NCI-H748 (cell line): ENCODE results near the gene MARCHF2.
"Not testable (repeated sequence)": the region's sequence is repeated elsewhere in the genome, so short reads cannot be mapped to it uniquely, and the experiment has no call there.

Source experiments
- DNase-seq: peaks from one replicate; lab custom pipeline; 2025; ENCODE audit not compliant: unreplicated experiment; lab: John Stamatoyannopoulos, UW

The MARCHF2 gene

DNA sequence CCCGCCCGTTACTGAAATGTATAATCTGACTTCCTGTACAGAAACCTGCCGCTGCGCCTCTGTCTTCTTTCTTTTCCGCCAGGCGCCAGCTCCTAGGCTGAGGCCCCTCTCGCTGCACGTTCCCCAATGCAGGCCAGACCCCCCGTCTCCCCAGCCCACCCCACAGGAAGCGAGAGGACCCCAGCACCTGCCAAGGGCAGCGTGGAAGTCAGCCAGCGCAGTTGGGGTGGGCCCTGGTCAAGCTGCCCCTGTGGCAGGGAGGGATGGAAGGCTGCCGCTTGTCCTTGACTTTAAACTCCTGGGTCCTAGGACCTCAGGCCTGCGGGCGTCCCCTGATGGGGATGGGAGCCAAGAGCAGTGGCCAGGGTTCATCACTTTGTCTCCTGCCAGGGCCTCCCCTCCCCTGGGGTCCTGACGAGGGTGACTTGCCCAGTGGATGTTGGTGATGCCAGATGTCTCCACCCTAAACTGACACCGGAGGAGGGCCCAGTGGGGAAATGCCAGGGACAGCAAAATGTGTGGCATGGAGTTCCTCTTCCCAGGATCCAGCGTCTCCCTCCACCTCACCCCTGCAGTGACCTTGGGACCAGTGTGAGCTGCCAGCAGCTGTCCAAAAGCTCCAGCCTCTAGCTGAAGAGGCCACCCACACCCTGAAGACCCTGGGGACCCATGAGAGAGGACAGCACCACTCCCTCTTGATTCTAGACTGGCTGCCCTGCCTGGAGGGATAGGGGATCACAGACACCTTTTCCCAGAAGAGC is 8.5 kb upstream of the MARCHF2 start:
- no peak for DNase-seq

DNA sequence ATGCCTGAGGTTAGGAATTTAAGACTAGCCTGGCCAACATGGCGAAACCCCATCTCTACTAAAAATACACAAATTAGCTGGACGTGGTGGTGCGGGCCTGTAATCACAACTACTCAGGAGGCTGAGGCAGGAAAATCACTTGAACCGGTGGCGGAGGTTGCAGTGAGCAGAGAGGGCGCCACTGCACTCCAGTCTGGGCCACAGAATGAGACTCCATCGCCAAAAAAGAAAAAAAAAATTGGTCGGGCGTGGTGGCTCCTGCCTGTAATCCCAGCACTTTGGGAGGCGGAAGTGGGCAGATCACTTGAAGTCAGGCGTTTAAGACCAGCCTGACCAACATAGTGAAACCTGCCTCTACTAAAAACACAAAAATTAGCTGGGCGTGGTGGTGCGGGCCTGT is 2.4 kb upstream of the MARCHF2 start:
- DNase-seq = not testable (repeated sequence)

DNA sequence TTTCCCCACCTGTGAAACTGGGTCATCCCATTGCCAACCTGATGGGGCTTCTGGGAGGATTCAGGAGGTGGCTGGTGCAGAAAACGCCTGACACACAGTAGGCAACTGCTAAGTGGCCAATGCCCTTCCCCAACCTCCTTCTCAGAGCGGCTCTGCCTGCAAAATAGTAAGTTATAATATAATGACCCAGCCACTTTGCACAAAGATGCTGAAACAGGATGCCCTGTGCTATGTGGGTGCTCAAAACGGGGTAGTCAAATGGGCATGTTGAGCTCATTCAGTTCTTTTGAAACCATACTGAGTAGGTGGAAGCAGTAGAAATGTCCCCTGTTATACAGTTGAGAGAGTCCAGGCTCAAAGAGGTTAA is 507 bp downstream of the MARCHF2 start:
- no peak for DNase-seq

DNA sequence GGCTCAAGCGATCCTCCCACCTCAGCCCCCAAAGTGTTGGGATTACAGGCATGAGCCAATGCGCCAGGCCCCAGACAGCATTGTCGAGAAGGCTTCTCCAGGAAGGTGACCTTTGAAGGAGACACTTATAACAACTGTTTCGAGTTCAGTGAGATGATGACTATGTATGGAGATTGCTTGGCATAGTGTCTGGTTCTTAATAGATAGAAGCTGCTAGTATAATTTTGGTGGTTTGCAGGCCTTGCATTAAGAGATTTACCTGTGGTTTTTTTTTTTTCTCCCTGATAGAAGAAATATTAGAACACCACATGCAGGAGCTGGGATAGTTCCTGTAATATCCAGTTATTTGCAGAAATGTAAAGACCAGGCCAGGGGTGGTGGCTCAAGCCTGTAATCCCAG is 3.7 kb downstream of the MARCHF2 start:
- no peak for DNase-seq

DNA sequence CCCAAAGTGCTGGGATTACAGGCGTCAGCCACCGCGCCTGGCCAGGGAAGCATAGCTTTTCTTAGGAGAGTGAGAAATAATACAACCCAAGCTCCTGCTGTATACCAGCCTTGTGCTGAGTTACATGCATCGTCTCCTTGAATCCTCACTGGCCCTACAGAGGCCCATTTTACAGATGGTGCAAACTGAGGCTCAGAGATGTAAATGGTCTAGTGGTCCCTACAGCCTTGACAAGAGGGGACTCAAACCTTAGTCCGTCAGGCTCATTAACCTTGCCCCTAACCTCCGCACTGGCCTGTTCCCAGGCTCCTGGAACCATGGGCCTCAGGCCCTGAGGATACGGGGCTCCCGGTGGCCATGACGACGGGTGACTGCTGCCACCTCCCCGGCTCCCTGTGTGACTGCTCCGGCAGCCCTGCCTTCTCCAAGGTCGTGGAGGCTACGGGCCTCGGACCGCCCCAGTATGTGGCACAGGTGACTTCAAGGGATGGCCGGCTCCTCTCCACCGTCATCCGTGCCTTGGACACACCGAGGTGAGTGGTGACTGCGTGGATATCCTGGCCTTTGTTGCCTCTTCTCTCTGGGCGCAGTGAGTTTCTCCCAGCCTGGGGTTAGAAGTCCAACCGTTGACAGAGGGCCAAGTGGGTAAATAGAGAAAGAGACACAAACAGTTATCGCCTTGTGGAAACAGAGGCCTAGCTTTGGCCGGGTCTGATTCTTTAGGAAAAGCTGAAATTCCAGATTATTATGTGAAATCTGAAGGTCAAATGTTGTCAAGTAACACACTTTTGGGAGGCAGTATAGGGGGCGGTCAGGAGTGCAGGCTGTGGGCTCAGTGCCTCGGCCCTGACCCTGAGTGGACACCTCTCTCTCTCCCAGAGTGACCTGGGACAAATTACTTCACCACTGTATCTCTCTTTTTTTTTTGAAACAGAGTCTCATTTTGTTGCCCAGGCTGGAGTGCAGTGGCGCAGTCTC is 8.7 kb downstream of the MARCHF2 start:
- DNase-seq = no peak

DNA sequence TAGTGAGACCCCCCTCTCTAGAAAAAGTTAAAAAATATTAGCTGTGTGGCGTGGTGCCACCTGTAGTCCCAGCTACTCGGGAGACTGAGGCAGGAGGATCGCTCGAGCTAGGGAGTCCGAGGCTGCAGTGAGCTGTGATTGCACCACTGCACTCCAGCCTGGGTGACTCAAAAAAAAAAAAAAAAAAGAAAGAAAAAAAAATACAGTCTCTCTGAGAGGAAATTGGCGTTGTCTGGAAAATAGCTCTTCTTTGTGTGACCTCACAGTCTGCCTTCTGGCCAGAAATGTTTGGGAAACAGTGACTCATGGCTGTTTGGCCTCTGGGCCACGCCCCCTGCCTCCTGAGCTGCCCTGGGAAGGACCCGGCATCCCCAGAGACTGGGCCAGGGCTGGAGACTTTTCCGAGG is 10.7 kb downstream of the MARCHF2 start:
- no peak for DNase-seq

DNA sequence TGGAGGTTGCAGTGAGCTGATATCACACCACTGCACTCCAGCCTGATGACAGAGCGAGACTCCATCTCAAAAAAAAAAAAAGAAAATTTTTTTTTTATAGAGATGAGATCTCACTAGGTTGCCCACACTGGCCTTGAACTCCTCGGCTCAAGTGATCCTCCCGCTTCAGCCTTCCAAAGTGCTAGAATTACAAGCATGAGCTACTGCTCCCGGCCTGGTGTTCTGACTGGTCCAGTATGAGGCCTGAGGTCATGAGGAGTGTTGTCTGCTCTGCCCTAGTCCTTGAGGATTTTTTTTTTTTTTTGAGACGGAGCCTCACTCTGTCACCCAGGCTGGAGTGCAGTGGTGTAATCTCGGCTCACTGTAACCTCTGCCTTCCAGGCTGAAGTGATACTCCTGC is 12.2 kb downstream of the MARCHF2 start:
- DNase-seq = not testable (repeated sequence)

DNA sequence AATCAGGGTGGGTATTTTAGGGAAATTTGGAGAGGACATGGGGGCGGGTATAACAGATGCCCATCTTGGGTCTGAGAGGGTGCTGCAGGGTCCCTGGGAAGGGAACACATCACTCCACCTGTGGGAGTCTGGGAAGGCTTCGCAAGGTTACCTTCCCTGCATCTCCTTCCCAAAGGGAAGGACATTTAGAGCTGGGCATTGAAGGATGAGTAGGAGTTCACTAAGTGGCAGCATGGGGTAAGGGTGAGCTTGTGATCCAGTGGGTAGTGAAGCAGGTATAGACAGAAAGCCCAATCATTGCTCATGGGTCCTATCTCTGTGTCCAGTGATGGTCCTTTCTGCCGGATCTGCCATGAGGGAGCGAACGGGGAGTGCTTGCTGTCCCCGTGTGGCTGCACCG is 13.2 kb downstream of the MARCHF2 start:
- DNase-seq = no peak

DNA sequence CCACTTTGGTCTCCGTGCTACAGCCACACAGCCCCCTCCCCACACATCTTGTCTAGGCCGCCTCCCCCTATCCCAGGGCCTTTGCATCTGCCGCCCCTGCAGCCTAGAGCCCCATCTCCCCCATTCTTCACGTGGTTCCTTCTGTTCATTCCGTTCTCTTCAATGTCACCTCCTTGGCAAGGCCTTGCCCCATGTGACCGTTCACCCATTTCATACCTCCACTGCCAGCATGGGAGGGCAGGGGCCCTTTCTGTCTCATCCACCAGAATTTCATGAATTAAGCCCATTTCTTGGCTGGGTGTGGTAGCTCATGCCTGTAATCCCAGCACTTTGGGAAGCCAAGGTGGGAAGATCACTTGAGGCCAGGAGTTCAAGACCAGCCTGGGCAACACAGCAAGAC is 15.9 kb downstream of the MARCHF2 start:
- no peak for DNase-seq

DNA sequence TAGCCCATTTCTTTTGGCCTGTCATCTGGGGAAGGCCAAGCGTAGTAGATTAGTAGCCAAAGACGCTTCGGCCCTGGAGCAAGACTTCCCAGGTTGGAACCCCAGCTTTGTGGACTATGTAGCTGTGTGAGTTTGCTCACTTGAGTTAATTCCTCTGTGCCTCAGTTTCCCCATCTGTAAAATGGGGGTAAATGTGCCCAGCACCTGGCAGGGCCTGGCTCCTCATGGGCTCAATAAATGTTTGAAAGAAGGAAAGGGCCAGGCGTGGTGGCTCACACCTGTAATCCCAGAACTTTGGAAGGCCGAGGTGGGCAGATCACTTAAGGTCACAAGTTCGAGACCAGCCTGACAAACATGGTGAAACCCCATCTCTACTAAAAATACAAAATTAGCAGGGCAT is 16.7 kb downstream of the MARCHF2 start:
- DNase-seq = no peak

DNA sequence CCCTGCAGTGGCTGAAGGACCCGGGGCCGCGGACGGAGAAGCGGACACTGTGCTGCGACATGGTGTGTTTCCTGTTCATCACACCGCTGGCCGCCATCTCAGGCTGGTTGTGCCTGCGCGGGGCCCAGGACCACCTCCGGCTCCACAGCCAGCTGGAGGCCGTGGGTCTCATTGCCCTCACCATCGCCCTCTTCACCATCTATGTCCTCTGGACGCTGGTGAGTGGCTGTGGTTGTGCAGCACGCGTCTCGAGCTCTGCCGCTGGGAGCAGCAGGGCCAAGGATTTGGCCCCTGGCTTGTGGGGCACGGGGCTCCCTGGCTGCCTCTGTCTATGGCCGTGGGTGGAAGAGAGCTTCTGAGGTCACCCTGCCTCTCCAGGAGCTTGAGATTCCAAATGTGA is 17.5 kb downstream of the MARCHF2 start:
- DNase-seq = no peak

DNA sequence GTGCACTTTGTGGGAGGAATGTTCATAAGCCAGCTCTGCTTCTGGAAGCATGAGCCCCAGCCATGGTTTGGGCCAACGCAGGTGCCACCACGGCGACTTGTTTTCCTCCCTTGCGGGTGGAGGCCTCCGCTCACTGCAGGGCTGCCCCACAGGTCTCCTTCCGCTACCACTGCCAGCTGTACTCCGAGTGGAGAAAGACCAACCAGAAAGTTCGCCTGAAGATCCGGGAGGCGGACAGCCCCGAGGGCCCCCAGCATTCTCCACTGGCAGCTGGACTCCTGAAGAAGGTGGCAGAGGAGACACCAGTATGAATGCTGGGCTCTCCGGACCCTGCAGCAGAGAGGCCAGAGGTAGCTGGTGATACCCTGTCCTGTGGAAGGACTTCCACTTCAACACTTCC is 25.1 kb downstream of the MARCHF2 start:
- DNase-seq = no peak

DNA sequence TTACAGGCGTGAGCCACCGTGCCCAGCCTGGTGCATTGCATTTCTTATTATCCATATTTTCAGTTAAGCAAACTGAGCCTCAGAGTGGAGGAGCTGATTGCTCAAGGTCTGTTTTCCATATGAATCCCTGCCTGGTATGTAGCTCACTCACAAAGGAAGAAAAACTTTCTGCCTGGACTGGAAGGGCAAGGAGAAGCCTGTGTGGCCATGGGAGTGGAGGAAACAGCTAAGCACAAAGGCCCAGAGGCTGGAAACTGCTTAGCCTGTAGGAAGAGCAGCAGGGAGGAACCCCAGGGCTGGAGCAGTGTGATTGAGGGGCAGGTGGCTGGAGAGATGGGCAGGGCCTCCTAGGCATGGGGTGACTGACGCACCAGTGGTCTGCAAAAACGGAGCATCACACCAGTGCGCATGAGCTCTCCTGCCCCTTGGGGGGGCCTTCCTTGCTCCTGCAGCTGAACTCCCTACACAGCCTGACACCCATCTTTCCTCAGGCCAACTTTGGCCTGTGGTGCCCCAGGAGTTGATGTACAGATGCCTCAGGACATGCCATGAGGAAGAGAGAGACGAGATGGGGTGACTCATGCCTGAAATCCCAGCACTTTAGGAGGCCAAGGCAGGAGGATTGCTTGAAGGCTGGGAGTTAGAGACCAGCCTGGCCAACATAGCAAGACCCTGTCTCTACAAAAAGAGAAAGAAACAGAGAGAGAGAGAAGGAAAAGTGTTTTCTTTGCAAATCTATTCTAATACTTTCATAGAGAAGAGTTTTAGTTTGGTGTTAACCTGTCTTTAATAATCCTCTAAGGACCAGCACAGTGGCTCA is 28.8 kb downstream of the MARCHF2 start:
- DNase-seq = no peak

DNA sequence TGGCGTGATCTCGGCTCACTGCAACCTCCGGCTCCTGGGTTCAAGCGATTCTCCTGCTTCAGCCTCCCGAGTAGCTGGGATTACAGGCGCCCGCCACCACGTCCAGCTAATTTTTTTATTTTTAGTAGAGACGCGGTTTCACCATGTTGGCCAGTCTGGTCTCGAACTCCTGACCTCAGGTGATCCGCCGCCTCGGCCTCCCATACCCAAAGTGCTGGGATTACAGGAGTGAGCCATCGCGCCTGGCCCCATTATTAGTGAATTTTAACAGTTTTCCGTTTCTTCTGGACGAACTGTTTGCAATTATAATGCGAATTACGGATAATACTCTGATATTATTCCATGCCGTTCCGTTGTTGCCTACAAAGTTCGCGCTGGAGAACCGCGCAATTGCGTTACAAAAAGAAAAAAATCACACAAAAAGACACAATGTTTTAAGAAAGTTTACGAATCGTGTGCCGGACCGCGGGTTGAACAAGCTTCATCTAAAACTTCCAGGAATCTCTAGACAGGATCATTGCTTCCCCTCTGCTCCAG is 31.1 kb downstream of the MARCHF2 start:
- DNase-seq = not testable (repeated sequence)

DNA sequence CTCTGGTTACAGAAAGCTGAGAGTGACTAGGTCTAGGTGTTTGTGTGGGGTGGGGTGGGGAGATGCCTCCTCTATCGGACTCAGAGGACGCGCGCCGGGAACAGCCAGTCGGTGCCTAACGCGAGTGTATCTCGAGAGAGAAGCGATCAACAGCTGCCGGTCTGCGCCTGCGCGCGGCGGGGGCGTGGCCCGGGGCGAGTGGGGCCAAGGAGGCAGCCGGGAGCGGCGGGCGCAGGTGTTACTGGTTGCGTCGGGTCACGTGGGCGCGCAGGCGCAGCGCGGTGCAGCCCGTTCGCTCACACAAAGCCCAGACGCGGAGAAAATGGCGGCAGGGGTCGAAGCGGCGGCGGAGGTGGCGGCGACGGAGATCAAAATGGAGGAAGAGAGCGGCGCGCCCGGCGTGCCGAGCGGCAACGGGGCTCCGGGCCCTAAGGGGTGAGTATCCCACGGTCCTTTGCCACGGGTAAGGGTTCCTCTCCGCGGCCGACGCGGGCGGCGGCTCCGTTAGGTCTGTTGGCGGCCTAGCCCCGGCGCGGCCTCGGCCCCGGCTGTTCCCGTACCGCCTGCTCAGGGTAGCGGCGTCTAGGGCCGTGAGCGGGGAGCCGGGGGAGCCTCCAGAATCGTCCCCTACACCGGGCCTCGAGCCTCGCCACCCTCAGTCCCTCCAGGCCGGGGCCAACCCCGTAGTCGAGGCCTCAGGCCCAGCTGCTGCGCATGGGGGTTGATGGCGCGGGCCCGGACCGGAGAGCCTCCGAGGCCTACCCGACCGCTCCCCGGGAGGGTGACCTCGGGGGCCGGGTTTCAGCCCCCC is 31.8 kb downstream of the MARCHF2 start, which contains the start of gene HNRNPM:
Gene HNRNPM, plus strand, starts transcription at position 299 of the 811 bp plus-strand sequence. Its CDS starts 24 bp downstream, at position 323.
- DNase-seq = peak; percentile 97

DNA sequence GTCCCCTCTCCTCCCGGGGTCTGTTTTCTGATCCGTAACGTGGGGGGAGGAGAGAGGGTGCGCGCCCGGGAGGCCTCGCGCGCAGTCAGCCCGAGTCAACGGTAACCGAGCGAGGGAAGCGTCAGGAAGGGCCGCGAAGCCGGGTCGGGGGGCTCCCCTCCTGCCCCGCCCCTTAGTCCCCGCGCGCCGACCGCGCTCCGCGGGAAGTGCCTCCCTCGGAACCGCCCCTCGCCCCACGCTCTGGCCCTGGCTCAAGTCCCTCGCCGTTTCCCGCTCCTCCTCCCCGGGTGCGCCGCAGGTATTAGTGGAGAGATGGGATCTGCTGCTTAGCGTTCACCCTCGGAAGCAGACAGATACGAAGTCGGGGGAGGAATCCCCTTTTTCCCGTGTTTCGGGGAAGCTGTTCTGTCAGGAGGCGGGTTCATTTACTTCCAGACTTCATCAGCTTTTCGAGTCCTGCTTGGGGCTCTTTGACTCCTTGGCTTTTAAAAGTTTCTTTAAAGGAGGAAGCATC is 32.4 kb downstream of the MARCHF2 start:
- DNase-seq = peak; percentile 45

DNA sequence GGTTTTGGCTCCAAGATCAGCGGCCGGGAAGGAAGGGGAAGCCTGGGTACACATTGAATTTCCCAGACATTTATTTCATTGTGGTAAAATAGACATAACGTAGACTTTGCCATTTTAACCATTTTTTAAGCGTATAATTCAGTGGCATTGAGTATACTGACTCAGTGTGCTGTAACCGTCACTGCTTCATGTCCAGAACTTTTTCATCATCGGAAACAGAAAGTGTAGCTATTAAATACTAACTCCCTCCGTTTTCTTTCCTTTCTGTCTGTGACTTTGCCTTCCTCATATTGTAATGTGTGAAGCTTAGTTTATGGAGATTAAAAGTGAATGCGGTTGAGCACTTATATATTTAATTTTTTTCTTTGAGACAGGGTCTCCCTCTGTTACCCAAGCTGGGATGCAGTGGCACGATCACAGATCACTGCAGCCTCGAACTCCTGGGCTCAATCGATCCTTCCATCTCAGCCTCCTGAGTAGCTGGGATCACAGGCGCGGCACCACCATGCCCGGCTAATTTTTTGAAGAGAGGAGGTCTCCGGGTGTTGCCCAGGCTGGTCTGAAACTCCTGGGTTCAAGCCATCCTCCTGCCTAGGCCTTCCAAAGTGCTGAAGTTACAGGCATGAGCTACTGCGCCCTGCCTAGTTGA is 33.1 kb downstream of the MARCHF2 start:
- DNase-seq = no peak

DNA sequence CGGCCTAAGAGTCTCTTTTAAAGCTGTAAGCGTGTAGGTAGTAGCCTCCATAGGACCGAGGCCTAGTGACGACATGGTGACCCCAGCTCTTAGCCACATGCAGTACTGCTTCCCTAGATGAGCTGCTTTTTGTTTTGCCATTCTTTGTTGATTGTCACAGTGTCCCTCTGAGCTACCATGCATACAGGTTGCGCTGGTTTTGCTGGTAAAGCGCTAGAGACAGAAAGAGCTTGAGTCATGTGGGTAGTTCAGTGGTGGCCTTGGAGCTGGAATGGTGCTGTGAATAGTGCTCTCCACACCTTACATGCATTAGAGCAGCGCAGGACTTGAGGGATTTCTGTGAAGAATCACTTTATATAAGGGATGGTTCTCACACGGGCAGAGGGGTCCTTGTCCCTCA is 36.7 kb downstream of the MARCHF2 start:
- no peak for DNase-seq

DNA sequence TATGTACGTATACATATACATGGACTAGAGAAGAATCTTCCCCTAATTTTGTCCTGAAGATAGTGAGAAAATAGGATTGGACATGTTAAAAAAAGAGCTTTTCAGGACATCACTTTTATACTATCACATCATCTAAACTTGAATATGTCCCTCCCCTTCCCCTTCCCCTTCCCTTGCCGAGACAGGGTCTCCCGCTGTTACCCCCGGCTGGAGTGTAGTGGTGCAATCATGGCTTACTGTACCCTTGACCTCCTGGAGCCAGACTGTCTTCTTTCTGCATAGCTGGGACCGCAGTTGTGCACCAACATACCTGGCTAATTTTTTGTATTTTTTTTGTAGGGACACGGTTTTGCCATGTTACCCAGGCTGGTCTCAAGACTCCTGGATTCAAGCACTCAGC is 38.3 kb downstream of the MARCHF2 start:
- no peak for DNase-seq
